HG02840 (cell line): ENCODE measurements around the gene FGF6.
"Not testable (repeated sequence)": the region's sequence is repeated elsewhere in the genome, so short reads cannot be mapped to it uniquely, and the experiment has no call there.

ENCODE experiments used
- ATAC-seq: cut with Tn5 transposase; IDR thresholded peaks from one replicate; pipeline ENCODE4 v1.9.1; 2021; ENCODE audit warnings: mild to moderate bottlenecking, moderate library complexity, moderate number of reproducible peaks; ENCODE audit not compliant: unreplicated experiment, low FRiP score

Gene FGF6

GRCh38 chr12:4421590-4422031 lies 24.0 kb downstream of the FGF6 start:
- no peak for ATAC-seq

- ATAC-seq = no peak
Observed at GRCh38 chr12:4420138-4420670, 25.4 kb downstream of the FGF6 start.

GRCh38 chr12:4418913-4419312 lies 26.7 kb downstream of the FGF6 start:
- no peak for ATAC-seq

GRCh38 chr12:4417936-4418335 lies 27.7 kb downstream of the FGF6 start:
- no peak for ATAC-seq

GRCh38 chr12:4417455-4417854 lies 28.2 kb downstream of the FGF6 start:
- ATAC-seq = no peak

GRCh38 chr12:4416276-4416675 lies 29.3 kb downstream of the FGF6 start:
- no peak for ATAC-seq

GRCh38 chr12:4412465-4412864 lies 33.1 kb downstream of the FGF6 start:
- no peak for ATAC-seq

- no peak for ATAC-seq
Observed at GRCh38 chr12:4412056-4412455, 33.6 kb downstream of the FGF6 start.

- ATAC-seq = no peak
Observed at GRCh38 chr12:4407136-4407535, 38.5 kb downstream of the FGF6 start.

GRCh38 chr12:4404877-4405637 lies 40.6 kb downstream of the FGF6 start:
- not testable (repeated sequence) for ATAC-seq

GRCh38 chr12:4402996-4403395 lies 42.6 kb downstream of the FGF6 start:
- no peak for ATAC-seq

- ATAC-seq = no peak
Observed at GRCh38 chr12:4401117-4401516, 44.5 kb downstream of the FGF6 start.

- ATAC-seq = no peak
Observed at GRCh38 chr12:4395818-4396217, 49.8 kb downstream of the FGF6 start.

- no peak for ATAC-seq
Observed at GRCh38 chr12:4393211-4393610, 52.4 kb downstream of the FGF6 start.

GRCh38 chr12:4392223-4392742 lies 53.3 kb downstream of the FGF6 start:
- ATAC-seq = no peak

- no peak for ATAC-seq
Observed at GRCh38 chr12:4388662-4389061, 57.0 kb downstream of the FGF6 start.

GRCh38 chr12:4388032-4388431 lies 57.6 kb downstream of the FGF6 start:
- ATAC-seq = no peak

GRCh38 chr12:4387607-4388006 lies 58.0 kb downstream of the FGF6 start:
- no peak for ATAC-seq

GRCh38 chr12:4386801-4387200 lies 58.8 kb downstream of the FGF6 start:
- ATAC-seq = no peak
